Fibroblast of pulmonary artery (primary cell): Measurements from ENCODE around the gene STARD10.

Source experiments
- DNase-seq: peaks from one replicate; pipeline ENCODE4 v3.0.0-alpha.2; 2010; ENCODE audit warnings: low read depth
- H3K4me3 ChIP-seq: replicated peaks from 2 replicates; pipeline ENCODE4 v1.5.1; 2011; ENCODE audit warnings: low read depth, mild to moderate bottlenecking, control low read depth, low read length, moderate library complexity
- CTCF ChIP-seq: IDR thresholded peaks from 2 replicates; pipeline ENCODE4 v1.5.1; 2011; ENCODE audit warnings: mild to moderate bottlenecking, control low read depth, low read length, inconsistent platforms; ENCODE audit errors: missing control alignments

The STARD10 gene

GRCh38 chr11:72742513-72743320 lies 51.1 kb downstream of the STARD10 start:
- no peak for DNase-seq
- TF ChIP-seq CTCF: no peak
- no peak overlapping the region for H3K4me3 ChIP-seq

DNA sequence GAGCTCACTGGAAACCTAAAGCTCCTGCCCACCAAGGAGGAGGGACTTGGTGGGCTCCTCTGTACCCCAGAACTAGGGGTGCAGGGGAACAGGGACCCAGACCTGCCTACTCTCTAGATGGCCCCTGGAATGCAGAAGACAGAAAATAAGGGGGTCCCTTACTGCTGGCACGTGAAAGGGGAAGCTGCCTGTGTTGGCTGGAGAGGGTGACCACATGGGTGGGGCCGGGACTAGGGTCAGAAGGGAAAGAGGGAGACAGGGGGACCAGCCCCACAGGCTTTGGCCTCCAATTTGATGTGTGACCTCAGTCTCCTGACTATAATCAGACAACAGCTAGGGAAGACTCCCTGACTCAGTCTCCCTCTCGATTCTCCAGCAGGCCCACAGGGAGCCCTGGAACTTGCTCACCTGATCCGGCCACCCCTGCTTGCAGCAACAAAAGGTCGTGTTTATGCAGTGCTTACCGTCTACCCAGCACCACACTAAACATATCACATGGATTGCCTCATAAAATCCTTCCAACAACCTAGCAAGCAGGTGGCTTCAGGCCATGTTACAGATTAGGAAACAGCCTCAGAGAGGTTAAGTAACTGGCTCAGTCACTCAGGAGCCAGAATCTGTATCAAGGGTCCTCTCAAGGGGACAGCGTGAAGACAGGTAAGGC lies 51.9 kb downstream of the STARD10 start:
- TF ChIP-seq CTCF: no peak
- no peak overlapping the region for H3K4me3 ChIP-seq
- DNase-seq: peak; percentile 26

- TF ChIP-seq CTCF: no peak
- no peak overlapping the region for H3K4me3 ChIP-seq
Observed at GRCh38 chr11:72741429-72741833, 52.4 kb downstream of the STARD10 start.

DNA sequence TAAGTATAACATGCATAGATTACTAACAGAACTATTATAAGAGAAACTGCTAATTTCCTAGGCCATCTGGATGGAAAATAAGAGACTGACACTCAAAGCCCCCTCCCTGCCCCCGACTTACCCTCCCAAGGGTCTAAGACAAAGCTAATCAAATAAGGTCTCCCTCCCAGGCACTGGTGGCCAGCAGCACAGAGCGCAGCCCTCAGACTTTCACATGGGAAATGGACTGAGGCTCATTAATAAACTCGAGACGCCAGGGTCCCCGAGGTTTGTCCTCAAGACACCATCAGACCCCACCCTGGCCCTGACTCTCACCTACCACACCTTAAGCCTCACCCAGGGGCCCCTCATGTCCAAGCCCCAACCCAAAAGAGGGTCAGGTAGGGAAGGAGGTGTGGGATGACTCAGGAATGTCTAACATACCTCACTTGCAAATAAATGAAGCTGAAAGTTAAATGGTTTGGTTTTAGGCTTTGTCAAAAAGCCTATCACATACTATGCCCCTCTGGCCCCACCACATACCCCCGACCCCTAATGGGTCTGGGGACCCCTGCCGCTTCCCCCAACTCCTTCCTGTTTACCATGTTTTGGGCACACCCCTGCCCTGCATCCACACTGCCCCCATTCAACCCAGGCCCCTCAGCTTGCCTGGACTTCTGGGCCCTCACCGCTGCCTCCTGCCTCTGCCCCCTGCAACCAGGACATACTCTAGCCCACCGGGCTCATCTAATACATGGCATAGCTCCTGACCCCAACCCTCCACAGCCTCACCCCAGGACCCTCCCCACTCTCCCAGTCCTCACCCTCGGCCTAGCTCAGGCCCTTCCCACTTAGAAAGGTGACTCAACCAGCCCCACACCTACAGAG lies 53.1 kb downstream of the STARD10 start:
- no peak for DNase-seq
- no peak overlapping the region for H3K4me3 ChIP-seq
- TF ChIP-seq CTCF: no peak

More at GRCh38 chr11:72741429-72741833, 52.4 kb downstream of the STARD10 start:
- no peak for DNase-seq

GRCh38 chr11:72740060-72740424 lies 53.8 kb downstream of the STARD10 start:
- DNase-seq: no peak
- no peak for TF ChIP-seq CTCF
- no peak overlapping the region for H3K4me3 ChIP-seq

- no peak for DNase-seq
- H3K4me3 ChIP-seq: no peak overlapping the region
- no peak for TF ChIP-seq CTCF
Observed at GRCh38 chr11:72739240-72740059, 54.4 kb downstream of the STARD10 start.
